KOPT-K1 (cell line): ENCODE results near the gene AEBP1.

ENCODE experiments used
- H3K27ac ChIP-seq: fragments of 200-600 bp; sonication (generic); 2 replicates; pipeline ENCODE4 v1.5.1; 2016; ENCODE audit warnings: antibody characterized with exemption, mild to moderate bottlenecking, low read depth, low read length; ENCODE audit not compliant: poor library complexity, severe bottlenecking
- H3K36me3 ChIP-seq: fragments of 200-600 bp; sonication (generic); 2 replicates; pipeline ENCODE4 v1.5.1; 2017; ENCODE audit warnings: antibody characterized with exemption, mild to moderate bottlenecking, low read length, moderate library complexity; ENCODE audit not compliant: insufficient read depth
- H3K9me3 ChIP-seq: fragments of 200-600 bp; sonication (generic); 2 replicates; pipeline ENCODE4 v1.5.1; 2017; ENCODE audit warnings: antibody characterized with exemption, low read length, mild to moderate bottlenecking; ENCODE audit not compliant: insufficient read depth, poor library complexity, severe bottlenecking

AEBP1 gene

GRCh38 chr7:44063894-44064651 lies 40.1 kb upstream of the AEBP1 start:
- H3K36me3 ChIP-seq, result peaks cover 51% of the 10 kb centered on the region
- no peaks in the 10 kb centered on the region for H3K9me3 ChIP-seq
- no peak overlapping the region for H3K27ac ChIP-seq

DNA sequence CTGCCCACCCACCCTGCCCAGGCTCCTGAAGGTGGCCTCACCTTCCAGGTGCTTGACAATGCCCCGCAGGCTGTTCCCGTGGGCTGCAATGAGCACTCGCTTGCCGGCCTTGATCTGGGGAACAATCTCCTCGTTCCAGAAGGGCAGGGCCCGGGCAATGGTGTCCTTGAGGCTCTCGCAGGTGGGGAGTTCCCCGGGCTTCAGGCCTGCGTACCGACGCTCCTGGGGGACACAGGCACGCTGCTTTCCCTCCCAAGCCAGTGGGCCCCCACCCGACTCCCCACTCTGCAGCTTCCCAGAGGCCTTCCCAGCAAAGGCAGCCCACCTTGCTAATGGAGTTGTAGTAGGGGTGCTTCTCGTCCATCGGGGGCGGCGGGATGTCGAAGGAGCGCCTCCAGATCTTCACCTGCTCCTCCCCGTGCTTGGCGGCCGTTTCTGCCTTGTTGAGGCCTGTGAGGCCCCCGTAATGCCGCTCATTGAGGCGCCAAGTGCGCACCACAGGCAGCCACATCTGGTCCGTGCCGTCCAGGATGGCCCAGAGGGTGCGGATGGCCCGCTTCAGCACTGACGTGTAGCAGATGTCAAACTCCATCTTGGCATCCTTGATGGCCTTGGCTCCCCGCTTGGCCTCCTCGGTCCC lies 39.2 kb upstream of the AEBP1 start:
- Histone ChIP-seq H3K9me3 (no peaks in the 10 kb centered on the region), H3K27ac (peak overlapping the region; percentile 62), H3K36me3 (peaks cover 50% of the 10 kb centered on the region)

- Histone ChIP-seq H3K36me3 (peaks cover 46% of the 10 kb centered on the region), H3K9me3 (no peaks in the 10 kb centered on the region), H3K27ac (peak within 1 kb of the TSS; percentile 62)
These were observed 38.6 kb upstream of the AEBP1 start, which contains the start of gene PGAM2 for GRCh38 chr7:44065431-44066110. PGAM2 (minus strand) TSS chr7:44065567; CDS start chr7:44065529, 38 bp downstream.

- Histone ChIP-seq H3K36me3 (peaks cover 46% of the 10 kb centered on the region), H3K27ac (peak overlapping the region; percentile 62), H3K9me3 (no peaks in the 10 kb centered on the region)
These were observed 38.1 kb upstream of the AEBP1 start for GRCh38 chr7:44066111-44066460.

GRCh38 chr7:44066494-44067063 lies 37.6 kb upstream of the AEBP1 start:
- Histone ChIP-seq H3K36me3 (peaks cover 46% of the 10 kb centered on the region), H3K9me3 (no peaks in the 10 kb centered on the region), H3K27ac (peak overlapping the region; percentile 62)

- H3K36me3 ChIP-seq, result peaks cover 46% of the 10 kb centered on the region
- no peaks in the 10 kb centered on the region for H3K9me3 ChIP-seq
- H3K27ac ChIP-seq, result peak overlapping the region; percentile 62
These were observed 36.8 kb upstream of the AEBP1 start for GRCh38 chr7:44067064-44067951.

- Histone ChIP-seq H3K9me3 (no peaks in the 10 kb centered on the region), H3K36me3 (peaks cover 46% of the 10 kb centered on the region), H3K27ac (peak overlapping the region; percentile 62)
These were observed 36.1 kb upstream of the AEBP1 start for GRCh38 chr7:44068054-44068453.

DNA sequence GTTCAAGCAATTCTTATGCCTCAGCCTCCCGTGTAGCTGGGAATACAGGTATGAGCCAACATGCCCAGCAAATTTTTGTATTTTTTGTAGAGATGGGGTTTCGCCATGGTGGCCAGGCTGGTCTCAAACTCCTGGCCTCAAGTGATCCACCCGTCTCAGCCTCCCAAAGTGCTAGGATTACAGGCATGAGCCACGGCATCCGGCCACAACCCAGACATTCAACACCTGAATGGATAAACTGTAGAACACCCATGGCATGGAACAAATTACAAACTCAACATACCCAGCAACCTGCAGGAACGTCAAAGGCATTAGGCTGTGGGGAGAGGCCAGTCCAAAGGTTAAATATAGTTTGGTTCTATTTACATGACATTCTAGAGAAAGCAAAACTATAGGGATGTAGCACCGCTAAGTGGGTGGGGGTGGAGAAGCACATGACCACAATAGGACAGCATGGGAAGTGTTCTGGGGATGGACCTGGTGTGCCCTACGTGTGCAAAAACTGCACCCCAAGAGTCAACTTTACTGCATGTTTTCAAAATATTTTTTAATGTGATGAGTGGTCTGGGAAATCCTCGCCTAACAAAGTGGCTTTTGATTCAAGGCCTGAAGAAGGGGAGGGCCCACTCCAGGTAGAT lies 32.3 kb upstream of the AEBP1 start:
- Histone ChIP-seq H3K36me3 (peaks cover 83% of the 10 kb centered on the region), H3K27ac (peak overlapping the region; percentile 100), H3K9me3 (no peaks in the 10 kb centered on the region)

DNA sequence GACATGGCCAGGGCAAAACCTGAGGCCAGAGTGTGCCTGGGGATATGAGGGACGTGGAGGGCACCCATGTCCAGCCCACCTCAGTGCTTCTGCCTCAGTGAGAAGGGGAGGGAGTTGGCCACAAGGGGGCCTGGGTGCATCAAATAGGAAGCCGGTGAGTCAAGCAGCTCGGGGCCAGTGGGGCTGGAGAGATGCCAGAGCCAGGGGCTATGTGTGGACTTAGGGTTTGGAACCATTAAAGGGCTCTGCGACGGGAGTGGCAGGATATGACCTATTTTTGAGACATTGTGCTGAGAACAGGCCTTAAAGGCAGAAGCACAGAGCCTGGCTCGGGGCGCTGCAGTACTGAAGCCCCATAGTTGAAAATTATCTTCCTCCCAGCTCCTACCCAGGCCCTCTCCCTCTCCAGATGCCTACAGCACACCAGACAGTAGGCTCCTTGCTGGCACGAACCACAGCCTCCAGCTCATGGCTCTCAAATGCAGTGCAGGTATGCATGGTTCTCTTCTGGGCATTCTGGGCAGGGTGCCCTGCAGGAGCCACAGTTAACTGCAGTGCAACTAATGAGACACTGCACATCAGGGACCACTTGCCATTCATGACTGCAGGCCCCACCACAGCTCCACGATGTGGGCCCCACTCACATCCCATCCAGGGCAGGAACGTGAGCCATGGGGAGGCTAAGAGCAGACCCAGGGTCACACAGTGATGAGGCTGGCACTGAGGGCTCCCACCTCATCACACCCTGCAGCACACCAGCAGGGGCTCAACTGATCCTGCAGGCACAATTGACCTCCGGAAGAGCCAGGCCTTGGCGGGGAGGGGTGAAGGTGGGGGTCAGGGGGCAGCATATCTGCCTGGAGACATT lies 31.5 kb upstream of the AEBP1 start:
- H3K36me3 ChIP-seq, result peaks cover 89% of the 10 kb centered on the region

DNA sequence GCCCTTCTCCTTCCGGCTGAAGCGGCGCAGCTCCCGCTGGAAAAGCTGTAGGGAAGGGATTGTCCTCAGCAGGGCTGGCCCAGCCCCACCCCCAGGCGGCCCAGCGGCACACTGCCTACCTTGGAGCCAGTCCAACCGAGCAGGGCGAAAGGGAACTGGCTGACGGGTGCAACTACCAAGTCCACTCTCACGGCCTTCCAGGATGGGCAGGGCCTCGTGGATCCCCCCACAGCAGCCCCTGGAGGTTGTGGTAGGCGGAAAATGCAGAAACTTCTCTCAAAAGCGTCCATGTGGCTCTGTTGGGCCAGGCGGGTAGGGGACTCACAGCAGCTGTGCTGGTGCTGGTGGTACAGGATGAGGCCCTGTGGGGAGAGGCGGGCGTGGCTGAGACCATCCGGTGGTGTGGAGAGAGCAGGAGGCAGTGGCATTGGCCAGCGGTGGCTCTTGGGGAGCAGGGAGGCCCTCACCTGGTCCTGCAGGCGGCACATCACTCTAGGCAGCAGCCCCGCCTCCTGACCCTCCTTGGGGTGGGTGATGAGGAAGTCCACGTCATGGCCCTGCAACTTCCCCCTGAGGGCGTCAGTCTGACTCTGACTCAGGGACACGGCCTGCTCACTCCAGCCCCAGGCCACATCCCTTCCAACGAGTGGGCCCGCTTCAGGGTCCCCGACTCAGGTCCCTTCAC lies 30.3 kb upstream of the AEBP1 start:
- no peaks in the 10 kb centered on the region for H3K9me3 ChIP-seq
- peak overlapping the region; percentile 100 for H3K27ac ChIP-seq
- peaks cover 92% of the 10 kb centered on the region for H3K36me3 ChIP-seq

More for the DNA sequence above, 31.5 kb upstream of the AEBP1 start:
- Histone ChIP-seq H3K27ac (peak overlapping the region; percentile 100), H3K9me3 (no peaks in the 10 kb centered on the region)

DNA sequence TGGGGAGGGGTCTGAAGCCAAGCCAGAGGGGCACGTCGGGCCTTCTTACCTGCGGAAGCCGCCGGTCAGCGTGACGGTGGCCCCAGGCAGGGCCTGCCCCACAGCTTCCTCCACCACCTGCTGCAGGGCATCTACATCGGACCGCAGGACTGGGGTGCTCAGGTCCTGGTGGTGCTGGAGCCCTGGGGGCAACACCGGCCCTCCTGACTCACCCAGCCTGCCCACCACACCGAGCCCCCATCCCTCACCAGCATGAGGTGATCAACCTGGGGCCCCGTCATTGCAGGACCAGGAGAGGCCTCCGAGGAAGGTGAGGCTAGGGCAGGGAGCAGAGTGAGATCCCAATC lies 29.8 kb upstream of the AEBP1 start:
- peaks cover 96% of the 10 kb centered on the region for H3K36me3 ChIP-seq
- peak overlapping the region; percentile 100 for H3K27ac ChIP-seq

GRCh38 chr7:44075296-44076075 lies 28.7 kb upstream of the AEBP1 start:
- no peaks in the 10 kb centered on the region for H3K9me3 ChIP-seq
- H3K27ac ChIP-seq, result peak overlapping the region; percentile 100
- peaks cover 100% of the 10 kb centered on the region for H3K36me3 ChIP-seq

More for the DNA sequence above, 29.8 kb upstream of the AEBP1 start:
- no peaks in the 10 kb centered on the region for H3K9me3 ChIP-seq
